ENCODE results near the gene TIAM2.
"Not testable (repeated sequence)": the region's sequence is repeated elsewhere in the genome, so short reads cannot be mapped to it uniquely, and the experiment has no call there.

Gene TIAM2

GRCh38 chr6:155268088-155268867 lies 273.2 kb downstream of the TIAM2 start:
- peak; percentile 96 for ATAC-seq (ENCODE audit: insufficient read depth, low read depth)
- H3K27ac ChIP-seq (ENCODE audit: low read length) = not testable (repeated sequence)

GRCh38 chr6:155269765-155270164 lies 274.6 kb downstream of the TIAM2 start:
- no peaks in the 10 kb centered on the region for H4K20me1 ChIP-seq (ENCODE audit: insufficient read depth, low read length)
- H3K4me1 ChIP-seq (ENCODE audit: insufficient read depth, low read length) = no peaks in the 10 kb centered on the region
- no peak overlapping the region for H3K27ac ChIP-seq (ENCODE audit: low read length)
- ATAC-seq (ENCODE audit: insufficient read depth, low read depth) = no peak
- no peak overlapping the region for H2AFZ ChIP-seq (ENCODE audit: low read depth, low read length)
- H3K79me2 ChIP-seq (ENCODE audit: insufficient read depth, low read length) = peaks cover 6% of the 10 kb centered on the region; the same call in 1 of the 2 replicates
- H3K4me2 ChIP-seq (ENCODE audit: insufficient read depth, low read length) = no peak overlapping the region
- no peak for TF ChIP-seq EZH2 (IDR thresholded peaks at IDR 0.05; ENCODE audit: borderline replicate concordance, low read depth, low read length, severe bottlenecking)
- TF ChIP-seq, protein P1, sequence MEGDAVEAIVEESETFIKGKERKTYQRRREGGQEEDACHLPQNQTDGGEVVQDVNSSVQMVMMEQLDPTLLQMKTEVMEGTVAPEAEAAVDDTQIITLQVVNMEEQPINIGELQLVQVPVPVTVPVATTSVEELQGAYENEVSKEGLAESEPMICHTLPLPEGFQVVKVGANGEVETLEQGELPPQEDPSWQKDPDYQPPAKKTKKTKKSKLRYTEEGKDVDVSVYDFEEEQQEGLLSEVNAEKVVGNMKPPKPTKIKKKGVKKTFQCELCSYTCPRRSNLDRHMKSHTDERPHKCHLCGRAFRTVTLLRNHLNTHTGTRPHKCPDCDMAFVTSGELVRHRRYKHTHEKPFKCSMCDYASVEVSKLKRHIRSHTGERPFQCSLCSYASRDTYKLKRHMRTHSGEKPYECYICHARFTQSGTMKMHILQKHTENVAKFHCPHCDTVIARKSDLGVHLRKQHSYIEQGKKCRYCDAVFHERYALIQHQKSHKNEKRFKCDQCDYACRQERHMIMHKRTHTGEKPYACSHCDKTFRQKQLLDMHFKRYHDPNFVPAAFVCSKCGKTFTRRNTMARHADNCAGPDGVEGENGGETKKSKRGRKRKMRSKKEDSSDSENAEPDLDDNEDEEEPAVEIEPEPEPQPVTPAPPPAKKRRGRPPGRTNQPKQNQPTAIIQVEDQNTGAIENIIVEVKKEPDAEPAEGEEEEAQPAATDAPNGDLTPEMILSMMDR (IDR thresholded peaks at IDR 0.05; ENCODE audit: borderline replicate concordance, extremely low read depth, low read length, poor library complexity, severe bottlenecking) = no peak
- H3K4me3 ChIP-seq (ENCODE audit: low read depth in 1 of 2, low read length in 2 of 2) = no peak overlapping the region
- DNase-seq = no peak
- H3K27me3 ChIP-seq (ENCODE audit: insufficient read depth, low read length, poor library complexity) = no peaks in the 10 kb centered on the region
- H3K9ac ChIP-seq (ENCODE audit: low read depth, low read length) = no peak overlapping the region
- H3K9me3 ChIP-seq (ENCODE audit: insufficient read depth, low read length, severe bottlenecking) = no peaks in the 10 kb centered on the region
- peaks cover 48% of the 10 kb centered on the region for H3K36me3 ChIP-seq (ENCODE audit: insufficient read depth, low read length)

More at GRCh38 chr6:155268088-155268867, 273.2 kb downstream of the TIAM2 start:
- peak; percentile 47 for DNase-seq
- H3K79me2 ChIP-seq (ENCODE audit: insufficient read depth, low read length); H3K4me3 ChIP-seq (ENCODE audit: low read depth in 1 of 2, low read length in 2 of 2); H3K9ac ChIP-seq (ENCODE audit: low read depth, low read length); H4K20me1 ChIP-seq (ENCODE audit: insufficient read depth, low read length); H3K27me3 ChIP-seq (ENCODE audit: insufficient read depth, low read length, poor library complexity); H3K4me2 ChIP-seq (ENCODE audit: insufficient read depth, low read length); H3K4me1 ChIP-seq (ENCODE audit: insufficient read depth, low read length); H2AFZ ChIP-seq (ENCODE audit: low read depth, low read length); H3K9me3 ChIP-seq (ENCODE audit: insufficient read depth, low read length, severe bottlenecking): not testable (repeated sequence)
- H3K36me3 ChIP-seq (ENCODE audit: insufficient read depth, low read length) = peaks cover 45% of the 10 kb centered on the region
- TF ChIP-seq, protein P1 (IDR thresholded peaks at IDR 0.05; ENCODE audit: borderline replicate concordance, extremely low read depth, low read length, poor library complexity, severe bottlenecking) = peak; percentile 71

DNA sequence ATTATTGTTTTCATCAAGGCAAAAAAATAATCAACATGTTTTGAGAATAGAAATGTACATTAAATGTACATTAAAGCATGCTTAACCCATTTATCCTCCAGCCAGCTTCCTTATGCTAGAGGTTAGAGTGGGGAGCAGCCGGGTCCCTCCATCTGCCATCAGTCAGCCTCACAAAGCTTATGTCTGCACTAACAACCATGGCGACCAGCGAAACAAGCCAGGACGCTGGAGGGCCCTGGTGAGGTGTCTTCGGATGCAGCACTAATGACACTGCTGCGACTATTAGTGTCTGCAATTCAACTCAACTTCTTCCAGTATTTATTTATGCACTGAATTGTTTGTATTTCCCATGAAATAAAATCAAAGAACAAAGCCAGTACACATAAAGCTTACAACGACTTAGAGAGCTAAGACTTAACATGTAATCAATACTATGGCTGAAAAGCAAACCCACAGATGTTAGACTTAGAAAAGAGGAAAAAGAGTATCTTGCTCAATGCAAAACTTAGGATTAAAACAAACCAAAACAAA lies 275.5 kb downstream of the TIAM2 start:
- Histone ChIP-seq H3K4me3 (ENCODE audit: low read depth in 1 of 2, low read length in 2 of 2) (no peak overlapping the region), H2AFZ (ENCODE audit: low read depth, low read length) (no peak overlapping the region), H3K4me1 (ENCODE audit: insufficient read depth, low read length) (no peaks in the 10 kb centered on the region), H3K27ac (ENCODE audit: low read length) (no peak overlapping the region), H4K20me1 (ENCODE audit: insufficient read depth, low read length) (no peaks in the 10 kb centered on the region), H3K4me2 (ENCODE audit: insufficient read depth, low read length) (no peak overlapping the region), H3K9ac (ENCODE audit: low read depth, low read length) (no peak overlapping the region), H3K36me3 (ENCODE audit: insufficient read depth, low read length) (peaks cover 46% of the 10 kb centered on the region), H3K79me2 (ENCODE audit: insufficient read depth, low read length) (peaks cover 6% of the 10 kb centered on the region; the same call in 1 of the 2 replicates), H3K9me3 (ENCODE audit: insufficient read depth, low read length, severe bottlenecking) (no peaks in the 10 kb centered on the region), H3K27me3 (ENCODE audit: insufficient read depth, low read length, poor library complexity) (no peaks in the 10 kb centered on the region)
- TF ChIP-seq, protein P1 (IDR thresholded peaks at IDR 0.05; ENCODE audit: borderline replicate concordance, extremely low read depth, low read length, poor library complexity, severe bottlenecking) = no peak
- no peak for TF ChIP-seq EZH2 (IDR thresholded peaks at IDR 0.05; ENCODE audit: borderline replicate concordance, low read depth, low read length, severe bottlenecking)
- no peak for DNase-seq
- ATAC-seq (ENCODE audit: insufficient read depth, low read depth) = no peak

All from DND-41 (cell line).